K562 (cell line): ENCODE results near the gene HES6. TPM values are rescaled to one million over a fixed set of nuclear protein-coding genes. Genes with fewer than 3 reads are reported as not detected.

Experiments
- DDX20 ChIP-seq: fragments of 450-650 bp; IDR thresholded peaks from 2 replicates; pipeline ENCODE4 v1.6.1; 2016; ENCODE audit warnings: missing genetic modification characterization, low read depth, mild to moderate bottlenecking, missing compliant biosample characterization, moderate library complexity
- MEIS2 ChIP-seq: fragments of 450-650 bp; IDR thresholded peaks from 2 replicates; pipeline ENCODE4 v1.6.1; 2014; ENCODE audit warnings: mild to moderate bottlenecking; ENCODE audit not compliant: partially characterized antibody
- NCOA1 ChIP-seq: fragments of 450-650 bp; IDR thresholded peaks from 2 replicates; pipeline ENCODE4 v1.6.1; 2016; ENCODE audit warnings: low read depth
- PCBP2 ChIP-seq: fragments of 200-400 bp; formaldehyde crosslinking; IDR thresholded peaks from 2 replicates; pipeline ENCODE4 v1.6.1; 2018; ENCODE audit warnings: low read length, low read depth, mild to moderate bottlenecking, moderate library complexity; ENCODE audit not compliant: poor library complexity, severe bottlenecking
- POLR2A ChIP-seq: fragments of 450-650 bp; conservative IDR thresholded peaks from 2 replicates; pipeline ENCODE4 v1.6.1; 2016
- SAFB2 ChIP-seq: fragments of 200-400 bp; formaldehyde crosslinking; IDR thresholded peaks from 2 replicates; pipeline ENCODE4 v1.6.1; 2018; ENCODE audit warnings: borderline replicate concordance, low read length, low read depth, moderate library complexity; ENCODE audit not compliant: severe bottlenecking
- TBL1XR1 ChIP-seq, 2 experiments: IDR thresholded peaks; 2 replicates each; pipeline ENCODE4 v1.6.1; 2012; ENCODE audit warnings: improper control_type of control experiment in 2 of 2, low read length in 2 of 2, mild to moderate bottlenecking in 1 of 2
- TOE1 ChIP-seq, 2 experiments: fragments of 450-650 bp in 1 of 2; sonication (generic) in 1 of 2; formaldehyde crosslinking in 1 of 2; IDR thresholded peaks; 2 replicates each; pipeline versions ENCODE4 v1.7.1 to v1.8.0; 2016 to 2022; ENCODE audit warnings: borderline replicate concordance in 2 of 2, mild to moderate bottlenecking in 2 of 2, antibody characterized with exemption in 1 of 2, inconsistent platforms in 1 of 2, low read depth in 1 of 2, missing genetic modification reagents in 1 of 2, moderate library complexity in 1 of 2
- ZNF165 ChIP-seq: fragments of 250-450 bp; sonication (Bioruptor Pico); IDR thresholded peaks from 2 replicates; pipeline ENCODE4 v1.4.0; 2020; ENCODE audit warnings: borderline replicate concordance
- ZNF282 ChIP-seq: sonication (generic); formaldehyde crosslinking; IDR thresholded peaks from 2 replicates; pipeline ENCODE4 v1.8.1; 2023; ENCODE audit warnings: missing genetic modification reagents
- ZNF436 ChIP-seq: fragments of 250-450, 450-650 bp; sonication (Bioruptor Pico); formaldehyde crosslinking; IDR thresholded peaks from 2 replicates; pipeline ENCODE4 v1.7.0; 2020; ENCODE audit warnings: mild to moderate bottlenecking
- ZNF584 ChIP-seq: fragments of 200-800 bp; sonication (Bioruptor generic); IDR thresholded peaks from 2 replicates; pipeline ENCODE4 v1.6.1; 2016; ENCODE audit warnings: low read depth, mild to moderate bottlenecking, missing genetic modification characterization, missing compliant biosample characterization
- polyA plus RNA-seq, 8 experiments: library from polyadenylated mRNA; depleted of rRNA in 4 of 8; stranded (reverse) in 5 of 8; unstranded in 3 of 8; fragments of >200 nt; fragmentation: Nextera tagmentation in 2 of 8; fragmentation: Illumina TruSeq in 1 of 8; extraction: Ambion mirVana in 2 of 8; extraction: Trizol in 1 of 8; gene quantifications; 2 replicates each; pipeline versions ENCODE4 v1.2.1 to v1.2.3, GENCODE V29; 2011 to 2014; ENCODE audit warnings: inconsistent platforms in 1 of 8, missing spikeins in 1 of 8
- total RNA-seq, 7 experiments: library from RNA; depleted of rRNA in 6 of 7; stranded (reverse); fragments of >200 nt in 6 of 7; fragmentation: Illumina TruSeq in 2 of 7; extraction: Trizol in 2 of 7; gene quantifications; 2 replicates each; pipeline versions ENCODE4 v1.2.1 to v1.2.3, GENCODE V29; 2011 to 2021; ENCODE audit warnings: low replicate concordance in 1 of 7
- TF ChIP-seq, protein P1 (sequence below): IDR thresholded peaks from 2 replicates; pipeline ENCODE4 v1.6.1; 2012; ENCODE audit warnings: low read depth, low read length, improper control_type of control experiment, borderline replicate concordance
- TF ChIP-seq, protein P2 (sequence below): fragments of 250-450 bp; sonication (Bioruptor Pico); IDR thresholded peaks from 2 replicates; pipeline ENCODE4 v1.4.0; 2020; ENCODE audit warnings: borderline replicate concordance
- TF ChIP-seq, protein P3 (sequence below), 3 experiments: IDR thresholded peaks in 2 of 3; conservative IDR thresholded peaks in 1 of 3; 2 replicates each; pipeline ENCODE4 v1.5.1; 2011 to 2012; ENCODE audit warnings: low read length in 3 of 3, mild to moderate bottlenecking in 3 of 3, control low read depth in 2 of 3, improper control_type of control experiment in 1 of 3, inconsistent platforms in 1 of 3, low read depth in 1 of 3, mixed read lengths in 1 of 3, moderate library complexity in 1 of 3; ENCODE audit not compliant: insufficient read depth in 2 of 3
- TF ChIP-seq, protein P4 (sequence below): sonication (generic); formaldehyde crosslinking; IDR thresholded peaks from 2 replicates; pipeline ENCODE4 v1.8.0; 2022; ENCODE audit warnings: mild to moderate bottlenecking, missing genetic modification reagents

The HES6 gene
- total and polyA plus RNA-seq, 9 of the 15 experiments (the other 6 are each of a cell fraction or from before 2014, with no cell fraction given) = 6.2 to 133 (median 29.2) TPM

DNA sequence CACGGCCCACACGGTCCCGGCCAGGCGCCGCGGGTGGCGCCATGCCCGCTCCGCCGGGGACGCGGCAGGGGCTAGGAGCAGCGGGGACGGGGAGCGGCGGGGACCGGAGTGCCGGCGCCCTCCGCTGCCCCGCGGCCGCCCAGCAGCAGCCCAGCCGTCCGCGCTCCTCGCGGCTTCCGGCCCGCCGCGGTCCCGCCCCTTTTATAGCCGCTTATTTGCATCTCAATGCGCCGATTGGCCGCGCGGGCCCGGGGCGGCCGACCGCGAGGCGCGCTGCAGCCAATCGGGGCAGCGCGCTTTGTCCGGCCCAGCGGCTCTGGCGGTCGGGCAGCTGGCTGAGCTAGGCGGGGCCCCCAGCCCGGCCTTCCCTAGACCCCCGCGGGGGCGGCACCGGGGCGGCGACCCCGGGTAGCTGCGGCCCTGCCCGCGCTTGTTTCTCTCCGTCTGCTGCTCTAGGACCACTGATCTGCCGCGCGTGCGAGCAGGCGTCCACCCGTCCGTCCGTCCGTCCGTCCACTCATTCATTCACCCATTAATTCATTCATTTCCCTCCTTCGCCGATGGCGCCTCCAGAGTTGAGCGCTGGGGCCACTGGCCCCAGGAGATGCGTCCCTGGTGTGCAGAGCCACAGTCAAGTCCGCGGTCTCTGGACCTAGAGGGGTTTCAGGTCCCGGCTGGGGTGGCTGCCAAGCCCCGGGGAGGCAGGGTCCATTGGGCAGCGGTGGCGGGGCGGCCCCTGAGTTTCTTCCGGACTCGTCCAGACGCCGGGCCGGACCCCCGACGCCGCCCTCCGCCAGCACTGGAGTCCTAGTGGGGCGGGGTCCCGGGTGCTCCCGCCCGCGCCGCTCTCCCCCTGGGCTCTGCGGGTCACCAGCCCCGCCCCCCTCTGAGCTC lies at the start of gene HES6 (continued):
- no peak for TF ChIP-seq ZNF282 (CRISPR knock-in tag)
- no peak for TF ChIP-seq PCBP2
- no peak for TF ChIP-seq NCOA1
- no peak for TF ChIP-seq ZNF436 (CRISPR knock-in tag)
- TF ChIP-seq, protein P1, sequence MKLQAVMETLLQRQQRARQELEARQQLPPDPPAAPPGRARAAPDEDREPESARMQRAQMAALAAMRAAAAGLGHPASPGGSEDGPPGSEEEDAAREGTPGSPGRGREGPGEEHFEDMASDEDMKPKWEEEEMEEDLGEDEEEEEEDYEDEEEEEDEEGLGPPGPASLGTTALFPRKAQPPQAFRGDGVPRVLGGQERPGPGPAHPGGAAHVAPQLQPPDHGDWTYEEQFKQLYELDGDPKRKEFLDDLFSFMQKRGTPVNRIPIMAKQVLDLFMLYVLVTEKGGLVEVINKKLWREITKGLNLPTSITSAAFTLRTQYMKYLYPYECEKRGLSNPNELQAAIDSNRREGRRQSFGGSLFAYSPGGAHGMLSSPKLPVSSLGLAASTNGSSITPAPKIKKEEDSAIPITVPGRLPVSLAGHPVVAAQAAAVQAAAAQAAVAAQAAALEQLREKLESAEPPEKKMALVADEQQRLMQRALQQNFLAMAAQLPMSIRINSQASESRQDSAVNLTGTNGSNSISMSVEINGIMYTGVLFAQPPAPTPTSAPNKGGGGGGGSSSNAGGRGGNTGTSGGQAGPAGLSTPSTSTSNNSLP = no peak
- TF ChIP-seq ZNF165 (CRISPR knock-in tag) = no peak
- TF ChIP-seq, protein P2, sequence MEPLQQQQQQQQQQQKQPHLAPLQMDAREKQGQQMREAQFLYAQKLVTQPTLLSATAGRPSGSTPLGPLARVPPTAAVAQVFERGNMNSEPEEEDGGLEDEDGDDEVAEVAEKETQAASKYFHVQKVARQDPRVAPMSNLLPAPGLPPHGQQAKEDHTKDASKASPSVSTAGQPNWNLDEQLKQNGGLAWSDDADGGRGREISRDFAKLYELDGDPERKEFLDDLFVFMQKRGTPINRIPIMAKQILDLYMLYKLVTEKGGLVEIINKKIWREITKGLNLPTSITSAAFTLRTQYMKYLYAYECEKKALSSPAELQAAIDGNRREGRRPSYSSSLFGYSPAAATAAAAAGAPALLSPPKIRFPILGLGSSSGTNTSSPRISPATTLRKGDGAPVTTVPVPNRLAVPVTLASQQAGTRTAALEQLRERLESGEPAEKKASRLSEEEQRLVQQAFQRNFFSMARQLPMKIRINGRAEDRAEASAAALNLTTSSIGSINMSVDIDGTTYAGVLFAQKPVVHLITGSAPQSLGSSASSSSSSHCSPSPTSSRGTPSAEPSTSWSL = no peak
- peak; percentile 68; the same call in 1 of the 2 replicates for TF ChIP-seq POLR2A
- TF ChIP-seq SAFB2 = no peak
- TF ChIP-seq TOE1 (IDR thresholded peaks at IDR 0.05; ENCODE audit: borderline replicate concordance) = no peak
- TF ChIP-seq TOE1 (CRISPR knock-in tag; IDR thresholded peaks at IDR 0.05; ENCODE audit: borderline replicate concordance, low read depth) = no peak
- TF ChIP-seq TBL1XR1 (IDR thresholded peaks at IDR 0.05; ENCODE audit: low read length in 2 of 2) = no peak
- no peak for TF ChIP-seq ZNF584 (CRISPR knock-in tag)
- TF ChIP-seq, protein P3, sequence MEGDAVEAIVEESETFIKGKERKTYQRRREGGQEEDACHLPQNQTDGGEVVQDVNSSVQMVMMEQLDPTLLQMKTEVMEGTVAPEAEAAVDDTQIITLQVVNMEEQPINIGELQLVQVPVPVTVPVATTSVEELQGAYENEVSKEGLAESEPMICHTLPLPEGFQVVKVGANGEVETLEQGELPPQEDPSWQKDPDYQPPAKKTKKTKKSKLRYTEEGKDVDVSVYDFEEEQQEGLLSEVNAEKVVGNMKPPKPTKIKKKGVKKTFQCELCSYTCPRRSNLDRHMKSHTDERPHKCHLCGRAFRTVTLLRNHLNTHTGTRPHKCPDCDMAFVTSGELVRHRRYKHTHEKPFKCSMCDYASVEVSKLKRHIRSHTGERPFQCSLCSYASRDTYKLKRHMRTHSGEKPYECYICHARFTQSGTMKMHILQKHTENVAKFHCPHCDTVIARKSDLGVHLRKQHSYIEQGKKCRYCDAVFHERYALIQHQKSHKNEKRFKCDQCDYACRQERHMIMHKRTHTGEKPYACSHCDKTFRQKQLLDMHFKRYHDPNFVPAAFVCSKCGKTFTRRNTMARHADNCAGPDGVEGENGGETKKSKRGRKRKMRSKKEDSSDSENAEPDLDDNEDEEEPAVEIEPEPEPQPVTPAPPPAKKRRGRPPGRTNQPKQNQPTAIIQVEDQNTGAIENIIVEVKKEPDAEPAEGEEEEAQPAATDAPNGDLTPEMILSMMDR (IDR thresholded peaks at IDR 0.05 in 2 of 3, conservative IDR thresholded peaks at IDR 0.05 in 1 of 3; ENCODE audit: insufficient read depth in 2 of 3, low read depth in 1 of 3, low read length in 3 of 3) = no peak
- TF ChIP-seq, protein P4, sequence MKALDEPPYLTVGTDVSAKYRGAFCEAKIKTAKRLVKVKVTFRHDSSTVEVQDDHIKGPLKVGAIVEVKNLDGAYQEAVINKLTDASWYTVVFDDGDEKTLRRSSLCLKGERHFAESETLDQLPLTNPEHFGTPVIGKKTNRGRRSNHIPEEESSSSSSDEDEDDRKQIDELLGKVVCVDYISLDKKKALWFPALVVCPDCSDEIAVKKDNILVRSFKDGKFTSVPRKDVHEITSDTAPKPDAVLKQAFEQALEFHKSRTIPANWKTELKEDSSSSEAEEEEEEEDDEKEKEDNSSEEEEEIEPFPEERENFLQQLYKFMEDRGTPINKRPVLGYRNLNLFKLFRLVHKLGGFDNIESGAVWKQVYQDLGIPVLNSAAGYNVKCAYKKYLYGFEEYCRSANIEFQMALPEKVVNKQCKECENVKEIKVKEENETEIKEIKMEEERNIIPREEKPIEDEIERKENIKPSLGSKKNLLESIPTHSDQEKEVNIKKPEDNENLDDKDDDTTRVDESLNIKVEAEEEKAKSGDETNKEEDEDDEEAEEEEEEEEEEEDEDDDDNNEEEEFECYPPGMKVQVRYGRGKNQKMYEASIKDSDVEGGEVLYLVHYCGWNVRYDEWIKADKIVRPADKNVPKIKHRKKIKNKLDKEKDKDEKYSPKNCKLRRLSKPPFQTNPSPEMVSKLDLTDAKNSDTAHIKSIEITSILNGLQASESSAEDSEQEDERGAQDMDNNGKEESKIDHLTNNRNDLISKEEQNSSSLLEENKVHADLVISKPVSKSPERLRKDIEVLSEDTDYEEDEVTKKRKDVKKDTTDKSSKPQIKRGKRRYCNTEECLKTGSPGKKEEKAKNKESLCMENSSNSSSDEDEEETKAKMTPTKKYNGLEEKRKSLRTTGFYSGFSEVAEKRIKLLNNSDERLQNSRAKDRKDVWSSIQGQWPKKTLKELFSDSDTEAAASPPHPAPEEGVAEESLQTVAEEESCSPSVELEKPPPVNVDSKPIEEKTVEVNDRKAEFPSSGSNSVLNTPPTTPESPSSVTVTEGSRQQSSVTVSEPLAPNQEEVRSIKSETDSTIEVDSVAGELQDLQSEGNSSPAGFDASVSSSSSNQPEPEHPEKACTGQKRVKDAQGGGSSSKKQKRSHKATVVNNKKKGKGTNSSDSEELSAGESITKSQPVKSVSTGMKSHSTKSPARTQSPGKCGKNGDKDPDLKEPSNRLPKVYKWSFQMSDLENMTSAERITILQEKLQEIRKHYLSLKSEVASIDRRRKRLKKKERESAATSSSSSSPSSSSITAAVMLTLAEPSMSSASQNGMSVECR (CRISPR knock-in tag) = no peak
- TF ChIP-seq DDX20 (tag) = no peak
- TF ChIP-seq MEIS2 = no peak
